WTC11 (cell line): ENCODE results near the gene EEF1A1. TPM values are rescaled to one million over a fixed set of nuclear protein-coding genes. Genes with fewer than 3 reads are reported as not detected.

Experiments used
- ATF2 ChIP-seq: sonication (generic); formaldehyde crosslinking; IDR thresholded peaks from 2 replicates; pipeline ENCODE4 v1.8.1; 2022; ENCODE audit warnings: low read depth, missing genetic modification reagents, borderline replicate concordance
- CREB1 ChIP-seq: sonication (generic); formaldehyde crosslinking; IDR thresholded peaks from 2 replicates; pipeline ENCODE4 v1.8.0; 2023; ENCODE audit warnings: mild to moderate bottlenecking, missing genetic modification reagents
- CTCF ChIP-seq: fragments of 200-600 bp; IDR thresholded peaks from 2 replicates; pipeline ENCODE4 v1.8.0; 2022; ENCODE audit warnings: antibody characterized with exemption
- E2F1 ChIP-seq: sonication (generic); formaldehyde crosslinking; IDR thresholded peaks from 2 replicates; pipeline ENCODE4 v1.8.0; 2022; ENCODE audit warnings: mild to moderate bottlenecking, missing genetic modification reagents
- ELF4 ChIP-seq: sonication (generic); formaldehyde crosslinking; IDR thresholded peaks from 2 replicates; pipeline ENCODE4 v1.8.1; 2022; ENCODE audit warnings: low read depth, mild to moderate bottlenecking, moderate library complexity, missing genetic modification reagents
- ESRRA ChIP-seq: sonication (generic); formaldehyde crosslinking; IDR thresholded peaks from 2 replicates; pipeline ENCODE4 v1.8.1; 2022; ENCODE audit warnings: mild to moderate bottlenecking, missing genetic modification reagents, borderline replicate concordance
- ETV6 ChIP-seq: sonication (generic); formaldehyde crosslinking; IDR thresholded peaks from 2 replicates; pipeline ENCODE4 v1.8.1; 2022; ENCODE audit warnings: mild to moderate bottlenecking, missing genetic modification reagents
- IRF2 ChIP-seq: sonication (generic); formaldehyde crosslinking; IDR thresholded peaks from 2 replicates; pipeline ENCODE4 v1.8.0; 2022; ENCODE audit warnings: low read depth, missing genetic modification reagents, borderline replicate concordance
- JUN ChIP-seq: sonication (generic); formaldehyde crosslinking; IDR thresholded peaks from 2 replicates; pipeline ENCODE4 v1.8.0; 2023; ENCODE audit warnings: mild to moderate bottlenecking, missing genetic modification reagents
- KAT7 ChIP-seq: sonication (generic); formaldehyde crosslinking; IDR thresholded peaks from 2 replicates; pipeline ENCODE4 v1.8.1; 2023; ENCODE audit warnings: missing genetic modification reagents, mild to moderate bottlenecking, borderline replicate concordance
- MYBL2 ChIP-seq: sonication (generic); formaldehyde crosslinking; IDR thresholded peaks from 2 replicates; pipeline ENCODE4 v1.8.1; 2023; ENCODE audit warnings: mild to moderate bottlenecking, moderate library complexity, missing genetic modification reagents
- NR1H2 ChIP-seq: sonication (generic); formaldehyde crosslinking; IDR thresholded peaks from 2 replicates; pipeline ENCODE4 v1.9.0; 2021; ENCODE audit warnings: mild to moderate bottlenecking, moderate library complexity, missing genetic modification reagents
- NR3C1 ChIP-seq: sonication (generic); formaldehyde crosslinking; conservative IDR thresholded peaks from 2 replicates; pipeline ENCODE4 v1.8.1; 2023; ENCODE audit warnings: low read depth, mild to moderate bottlenecking, missing genetic modification reagents
- PRRX2 ChIP-seq: fragments of 250-450 bp; sonication (Bioruptor Pico); IDR thresholded peaks from 2 replicates; pipeline ENCODE4 v1.8.0; 2021; ENCODE audit warnings: mild to moderate bottlenecking
- SOX15 ChIP-seq: fragments of 250-450 bp; sonication (Bioruptor Pico); IDR thresholded peaks from 2 replicates; pipeline ENCODE4 v1.9.0; 2021; ENCODE audit warnings: mild to moderate bottlenecking
- SP1 ChIP-seq: sonication (generic); formaldehyde crosslinking; conservative IDR thresholded peaks from 2 replicates; pipeline ENCODE4 v1.8.1; 2022; ENCODE audit warnings: missing genetic modification reagents
- TEAD4 ChIP-seq: sonication (generic); formaldehyde crosslinking; IDR thresholded peaks from 2 replicates; pipeline ENCODE4 v1.8.0; 2022; ENCODE audit warnings: mild to moderate bottlenecking, missing genetic modification reagents
- ZBTB43 ChIP-seq: sonication (generic); formaldehyde crosslinking; IDR thresholded peaks from 2 replicates; pipeline ENCODE4 v1.8.1; 2023; ENCODE audit warnings: mild to moderate bottlenecking, missing genetic modification reagents
- ZNF232 ChIP-seq: sonication (generic); formaldehyde crosslinking; IDR thresholded peaks from 2 replicates; pipeline ENCODE4 v1.8.0; 2022; ENCODE audit warnings: mild to moderate bottlenecking, missing genetic modification reagents
- ZNF263 ChIP-seq: sonication (generic); formaldehyde crosslinking; IDR thresholded peaks from 2 replicates; pipeline ENCODE4 v1.8.1; 2022; ENCODE audit warnings: low read depth, mild to moderate bottlenecking, moderate library complexity, missing genetic modification reagents
- ZNF416 ChIP-seq: fragments of 250-450 bp; sonication (Bioruptor Pico); IDR thresholded peaks from 2 replicates; pipeline ENCODE4 v1.9.0; 2021; ENCODE audit warnings: mild to moderate bottlenecking, inconsistent platforms
- ZNF423 ChIP-seq: fragments of 250-450 bp; sonication (Bioruptor Pico); IDR thresholded peaks from 2 replicates; pipeline ENCODE4 v2.1.2; 2022; ENCODE audit warnings: mild to moderate bottlenecking, moderate library complexity
- ZNF425 ChIP-seq: fragments of 250-450 bp; sonication (Bioruptor Pico); conservative IDR thresholded peaks from 2 replicates; pipeline ENCODE4 v1.9.0; 2021; ENCODE audit warnings: mild to moderate bottlenecking
- total RNA-seq: library from RNA; stranded (reverse); gene quantifications from 3 replicates; pipeline ENCODE4 v1.2.3, GENCODE V29; 2021
- TF ChIP-seq, protein P1 (sequence below): fragments of 250-450 bp; sonication (Bioruptor Pico); IDR thresholded peaks from 2 replicates; pipeline ENCODE4 v1.8.0; 2021; ENCODE audit warnings: mild to moderate bottlenecking
- TF ChIP-seq, protein P2 (sequence below): sonication (generic); formaldehyde crosslinking; IDR thresholded peaks from 2 replicates; pipeline ENCODE4 v1.8.0; 2022; ENCODE audit warnings: mild to moderate bottlenecking, missing genetic modification reagents
- TF ChIP-seq, protein P3 (sequence below): fragments of 250-450 bp; sonication (Bioruptor Pico); IDR thresholded peaks from 2 replicates; pipeline ENCODE4 v2.1.2; 2022; ENCODE audit warnings: mild to moderate bottlenecking, moderate library complexity

Gene EEF1A1
- total RNA-seq, 1 experiment from 2014 or later = 11,564 TPM

- no peak for TF ChIP-seq CTCF
- TF ChIP-seq ATF2 (CRISPR knock-in tag) = no peak
- TF ChIP-seq, protein P1, sequence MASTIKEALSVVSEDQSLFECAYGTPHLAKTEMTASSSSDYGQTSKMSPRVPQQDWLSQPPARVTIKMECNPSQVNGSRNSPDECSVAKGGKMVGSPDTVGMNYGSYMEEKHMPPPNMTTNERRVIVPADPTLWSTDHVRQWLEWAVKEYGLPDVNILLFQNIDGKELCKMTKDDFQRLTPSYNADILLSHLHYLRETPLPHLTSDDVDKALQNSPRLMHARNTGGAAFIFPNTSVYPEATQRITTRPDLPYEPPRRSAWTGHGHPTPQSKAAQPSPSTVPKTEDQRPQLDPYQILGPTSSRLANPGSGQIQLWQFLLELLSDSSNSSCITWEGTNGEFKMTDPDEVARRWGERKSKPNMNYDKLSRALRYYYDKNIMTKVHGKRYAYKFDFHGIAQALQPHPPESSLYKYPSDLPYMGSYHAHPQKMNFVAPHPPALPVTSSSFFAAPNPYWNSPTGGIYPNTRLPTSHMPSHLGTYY (CRISPR knock-in tag) = no peak; the same call in 1 of the 2 replicates
- peak; percentile 87 for TF ChIP-seq TEAD4 (CRISPR knock-in tag)
- TF ChIP-seq ZBTB43 = no peak; the same call in 1 of the 2 replicates
- no peak; the same call in 1 of the 2 replicates for TF ChIP-seq MYBL2 (CRISPR knock-in tag)
- TF ChIP-seq CREB1 (CRISPR knock-in tag) = peak; percentile 59; the same call in 1 of the 2 replicates
- TF ChIP-seq IRF2 (CRISPR knock-in tag) = no peak
- TF ChIP-seq ZNF232 (CRISPR knock-in tag) = no peak
- peak; percentile 55; the same call in 1 of the 2 replicates for TF ChIP-seq ZNF425 (CRISPR knock-in tag)
- peak; percentile 68 for TF ChIP-seq ETV6 (CRISPR knock-in tag)
- peak; percentile 70; the same call in 1 of the 2 replicates for TF ChIP-seq ESRRA
- TF ChIP-seq PRRX2 (CRISPR knock-in tag) = no peak; the same call in 1 of the 2 replicates
- TF ChIP-seq, protein P2, sequence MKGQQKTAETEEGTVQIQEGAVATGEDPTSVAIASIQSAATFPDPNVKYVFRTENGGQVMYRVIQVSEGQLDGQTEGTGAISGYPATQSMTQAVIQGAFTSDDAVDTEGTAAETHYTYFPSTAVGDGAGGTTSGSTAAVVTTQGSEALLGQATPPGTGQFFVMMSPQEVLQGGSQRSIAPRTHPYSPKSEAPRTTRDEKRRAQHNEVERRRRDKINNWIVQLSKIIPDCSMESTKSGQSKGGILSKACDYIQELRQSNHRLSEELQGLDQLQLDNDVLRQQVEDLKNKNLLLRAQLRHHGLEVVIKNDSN (CRISPR knock-in tag) = peak; percentile 64
- peak; percentile 86 for TF ChIP-seq SP1
- no peak for TF ChIP-seq SOX15 (CRISPR knock-in tag)
- TF ChIP-seq ZNF423 (CRISPR knock-in tag) = no peak
- no peak for TF ChIP-seq NR1H2
- TF ChIP-seq E2F1 (CRISPR knock-in tag) = peak; percentile 87
- TF ChIP-seq, protein P3, sequence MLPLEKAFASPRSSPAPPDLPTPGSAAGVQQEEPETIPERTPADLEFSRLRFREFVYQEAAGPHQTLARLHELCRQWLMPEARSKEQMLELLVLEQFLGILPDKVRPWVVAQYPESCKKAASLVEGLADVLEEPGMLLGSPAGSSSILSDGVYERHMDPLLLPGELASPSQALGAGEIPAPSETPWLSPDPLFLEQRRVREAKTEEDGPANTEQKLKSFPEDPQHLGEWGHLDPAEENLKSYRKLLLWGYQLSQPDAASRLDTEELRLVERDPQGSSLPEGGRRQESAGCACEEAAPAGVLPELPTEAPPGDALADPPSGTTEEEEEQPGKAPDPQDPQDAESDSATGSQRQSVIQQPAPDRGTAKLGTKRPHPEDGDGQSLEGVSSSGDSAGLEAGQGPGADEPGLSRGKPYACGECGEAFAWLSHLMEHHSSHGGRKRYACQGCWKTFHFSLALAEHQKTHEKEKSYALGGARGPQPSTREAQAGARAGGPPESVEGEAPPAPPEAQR (CRISPR knock-in tag) = no peak
- TF ChIP-seq NR3C1 = no peak
- no peak for TF ChIP-seq ELF4 (CRISPR knock-in tag)
- peak; percentile 95 for TF ChIP-seq JUN
- TF ChIP-seq ZNF416 (CRISPR knock-in tag) = no peak
- no peak; the same call in 1 of the 2 replicates for TF ChIP-seq KAT7
- TF ChIP-seq ZNF263 (CRISPR knock-in tag) = peak; percentile 38; the same call in 1 of the 2 replicates
These were observed at the start of gene EEF1A1 (continued) for GRCh38 chr6:73520688-73521350.
